HG02623 (cell line): ENCODE measurements around the gene MYL5.
"Not testable (repeated sequence)": the region's sequence is repeated elsewhere in the genome, so short reads cannot be mapped to it uniquely, and the experiment has no call there.

ENCODE experiments used
- ATAC-seq: cut with Tn5 transposase; IDR thresholded peaks from one replicate; pipeline ENCODE4 v1.9.1; 2021; ENCODE audit warnings: moderate library complexity; ENCODE audit not compliant: unreplicated experiment

Gene MYL5

DNA sequence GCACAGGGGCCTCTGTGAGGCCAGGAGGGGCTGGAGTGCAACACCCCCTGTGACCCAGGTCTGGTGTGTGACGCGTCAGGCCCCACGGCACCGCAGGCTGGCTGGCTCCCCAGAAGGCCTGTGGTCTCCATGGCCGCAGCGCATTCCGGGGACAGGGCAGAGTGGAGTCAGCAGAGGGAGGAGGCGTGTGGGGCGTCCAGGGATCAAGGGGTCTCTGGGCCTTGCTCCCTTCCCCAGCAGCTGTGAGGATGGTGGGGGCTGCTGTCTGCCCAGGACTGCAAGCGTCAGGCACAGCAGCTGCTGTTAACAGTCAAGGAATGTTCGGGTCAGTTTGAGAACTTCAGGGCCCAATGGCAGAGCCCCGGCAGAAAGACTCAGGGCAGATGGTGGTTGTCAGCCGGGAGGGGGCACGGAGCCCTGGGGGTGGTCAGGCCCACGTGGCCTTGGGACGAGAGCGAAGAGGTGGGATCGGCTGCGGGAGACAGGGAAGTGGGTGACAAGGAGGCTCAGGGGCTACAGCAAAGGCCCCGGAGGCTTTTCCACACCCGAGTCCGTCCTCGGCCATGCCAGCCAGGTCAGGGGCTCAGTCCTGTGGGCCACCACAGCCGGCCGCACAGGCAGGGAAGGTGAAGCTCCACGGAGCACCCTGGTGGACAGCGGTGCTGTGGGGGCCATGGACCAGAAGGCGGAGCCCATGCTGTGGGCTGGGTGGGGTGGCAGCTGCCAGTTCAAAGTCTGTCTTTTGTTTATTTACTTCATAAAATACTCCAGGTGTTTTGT lies 49.6 kb downstream of the MYL5 start:
- ATAC-seq: no peak

DNA sequence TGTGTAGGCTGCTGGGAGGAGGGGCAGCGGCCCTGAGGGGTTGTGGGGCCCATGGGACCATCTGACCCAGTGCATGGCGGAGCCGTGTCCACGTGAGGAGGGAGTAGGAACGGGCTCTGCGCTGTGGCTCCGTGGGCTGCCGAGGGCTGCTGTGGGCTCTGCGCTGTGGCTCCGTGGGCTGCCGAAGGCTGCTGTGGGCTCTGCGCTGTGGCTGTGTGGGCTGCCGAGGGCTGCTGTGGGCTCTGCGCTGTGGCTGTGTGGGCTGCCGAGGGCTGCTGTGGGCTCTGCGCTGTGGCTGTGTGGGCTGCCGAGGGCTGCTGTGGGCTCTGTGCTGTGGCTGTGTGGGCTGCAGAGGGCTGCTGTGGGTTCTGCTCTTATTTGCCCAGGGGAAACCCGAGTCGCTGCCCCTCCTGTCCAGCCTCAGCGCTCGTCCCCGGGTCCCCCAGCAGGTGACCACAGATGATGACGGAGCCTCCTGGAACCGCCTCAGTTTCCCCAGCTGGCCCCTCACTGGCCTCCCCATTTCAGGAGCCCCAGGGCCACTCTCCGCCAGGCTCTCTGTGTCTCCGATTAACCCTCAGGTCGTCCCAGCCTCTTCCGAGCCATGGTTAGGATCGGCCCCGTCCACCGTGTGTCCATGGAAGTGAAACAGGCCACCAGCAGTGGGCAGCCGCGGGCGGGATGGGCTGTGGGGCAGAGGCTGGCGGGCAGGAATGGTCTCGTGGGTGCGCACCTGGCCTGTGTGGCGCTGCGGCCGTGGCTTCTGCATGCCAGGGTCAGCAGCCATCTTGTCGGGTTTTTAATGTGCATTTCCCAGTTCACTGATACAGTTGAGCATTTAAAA lies 51.3 kb downstream of the MYL5 start:
- no peak for ATAC-seq

DNA sequence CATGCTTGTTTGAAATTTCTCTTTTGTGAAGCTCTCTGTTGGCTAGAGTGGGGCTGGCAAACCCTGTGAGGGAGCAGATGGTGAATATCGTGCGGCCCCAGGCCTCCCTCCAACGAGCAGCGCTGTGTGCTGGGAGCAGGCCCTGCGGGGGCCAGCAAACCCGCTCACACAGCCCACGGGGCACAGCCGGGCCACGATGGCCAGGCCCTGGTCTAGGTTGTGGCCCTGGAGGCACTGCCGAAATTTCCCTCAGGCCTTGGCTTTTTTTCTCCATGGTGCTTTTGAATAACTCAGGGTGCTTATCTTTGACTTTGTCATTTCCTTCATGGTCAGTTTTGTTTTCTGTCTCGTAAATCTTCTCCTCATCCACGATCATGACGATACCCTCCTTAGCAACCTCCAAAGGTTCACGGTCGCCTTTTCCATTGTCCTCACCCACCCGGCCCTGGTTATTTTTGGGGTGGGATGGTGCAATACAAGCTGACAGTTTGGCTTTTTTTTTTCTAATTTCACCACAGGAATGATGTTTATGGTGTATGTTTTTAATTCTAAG lies 52.0 kb downstream of the MYL5 start:
- ATAC-seq: no peak

DNA sequence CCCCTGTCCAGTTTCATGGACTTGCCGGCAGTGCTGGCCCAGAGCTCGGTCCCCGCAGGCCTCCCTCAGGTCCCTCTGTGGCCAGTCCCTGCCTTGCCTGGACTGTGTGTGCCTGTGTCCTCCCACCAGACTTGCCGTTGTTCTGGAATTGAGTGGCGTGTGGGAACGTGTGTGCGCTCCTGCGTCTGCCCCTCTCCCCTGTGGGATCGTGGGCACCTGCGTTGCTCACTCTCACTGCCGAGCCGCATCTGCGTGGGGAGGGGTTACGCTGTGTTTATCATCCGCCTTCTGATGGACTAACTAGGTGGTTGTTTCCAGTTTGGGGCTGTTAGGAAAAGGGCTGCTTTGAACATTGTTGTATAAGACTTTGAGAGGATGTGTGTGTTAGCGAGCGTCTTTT lies 52.5 kb downstream of the MYL5 start:
- no peak for ATAC-seq

DNA sequence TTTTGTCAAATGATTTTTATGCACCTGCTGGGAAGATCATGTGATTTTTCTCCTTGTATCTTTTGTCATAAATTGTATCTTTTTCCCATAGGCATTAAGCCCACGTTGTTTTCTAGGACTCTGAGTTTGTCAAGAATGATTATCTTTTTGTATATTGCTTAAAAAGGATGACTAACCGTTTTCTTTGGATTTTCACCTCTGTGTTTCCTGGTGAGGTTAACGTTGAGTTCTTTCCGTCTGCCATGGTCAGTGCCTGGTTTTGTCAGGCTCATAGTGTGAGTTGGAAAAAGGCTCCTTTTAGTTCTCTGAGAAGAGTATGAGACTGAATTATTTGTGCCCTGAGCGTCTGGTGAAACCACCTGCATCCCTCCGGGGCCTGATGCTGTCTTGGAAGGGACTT lies 53.2 kb downstream of the MYL5 start:
- no peak for ATAC-seq

DNA sequence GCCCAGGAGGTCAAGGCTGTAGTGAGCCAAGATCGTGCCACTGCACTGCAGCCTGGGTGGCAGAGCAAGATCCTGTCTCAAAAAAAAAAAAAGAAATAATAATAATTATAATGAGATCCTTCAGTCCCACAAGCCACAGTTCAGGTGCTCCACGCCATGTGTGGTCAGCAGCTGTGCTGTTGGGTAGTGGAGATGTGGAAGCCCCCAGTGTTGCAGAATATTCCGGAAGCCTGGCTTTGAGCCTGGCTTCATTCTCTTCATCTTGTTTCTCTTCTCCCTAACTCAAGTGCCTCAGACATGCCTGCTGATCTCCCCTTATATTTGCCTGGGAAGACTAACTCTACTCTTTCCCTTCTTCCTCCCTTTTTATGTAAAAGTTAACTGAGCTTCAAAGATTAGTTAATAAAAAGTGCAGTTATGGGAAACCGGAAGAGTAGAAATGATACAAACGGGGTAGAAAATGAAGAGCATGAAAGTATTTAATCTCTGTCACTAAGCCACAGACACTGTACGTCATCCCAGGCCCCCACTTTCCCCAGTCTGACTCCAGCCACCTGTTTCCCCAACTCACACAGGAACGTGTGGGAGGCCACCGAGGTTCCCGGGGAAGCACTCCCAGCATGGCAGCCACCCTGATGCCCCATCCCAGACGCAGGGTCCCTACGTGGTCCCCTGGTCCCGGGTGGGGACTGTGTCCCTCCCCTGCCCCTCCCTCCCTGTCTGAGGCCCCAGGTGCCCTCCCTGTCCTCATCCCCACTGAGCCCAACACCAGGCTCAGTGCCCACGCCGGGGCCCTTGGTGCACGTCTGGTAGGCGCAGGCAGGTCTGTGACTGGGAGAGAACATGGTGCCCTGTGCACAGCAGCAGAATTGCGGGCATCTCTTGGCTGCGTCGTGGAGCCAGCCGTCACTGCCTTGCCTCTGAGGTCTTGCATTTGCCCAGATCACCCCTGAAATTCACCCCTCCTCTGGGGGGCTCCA lies 55.3 kb downstream of the MYL5 start:
- no peak for ATAC-seq

DNA sequence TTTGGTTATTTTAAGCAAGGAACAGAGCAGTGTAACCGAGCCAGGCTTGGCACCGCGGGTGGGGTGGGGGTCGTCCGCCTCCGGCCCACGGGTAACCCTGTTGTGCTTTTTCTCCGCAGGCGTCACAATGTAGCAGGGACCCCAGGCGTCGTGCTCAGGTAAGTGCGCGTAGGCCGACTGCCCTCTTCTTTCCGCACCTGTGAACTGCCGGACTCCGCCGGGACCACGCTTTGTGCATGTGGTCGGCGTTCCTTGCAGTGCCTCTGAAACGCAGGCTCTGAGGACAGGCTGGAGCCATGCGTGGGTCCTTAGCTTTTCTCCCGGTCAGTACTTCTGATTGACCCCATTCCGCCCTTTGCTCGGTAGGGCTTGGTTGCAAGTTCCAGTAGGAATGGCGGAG lies 56.2 kb downstream of the MYL5 start:
- no peak for ATAC-seq

DNA sequence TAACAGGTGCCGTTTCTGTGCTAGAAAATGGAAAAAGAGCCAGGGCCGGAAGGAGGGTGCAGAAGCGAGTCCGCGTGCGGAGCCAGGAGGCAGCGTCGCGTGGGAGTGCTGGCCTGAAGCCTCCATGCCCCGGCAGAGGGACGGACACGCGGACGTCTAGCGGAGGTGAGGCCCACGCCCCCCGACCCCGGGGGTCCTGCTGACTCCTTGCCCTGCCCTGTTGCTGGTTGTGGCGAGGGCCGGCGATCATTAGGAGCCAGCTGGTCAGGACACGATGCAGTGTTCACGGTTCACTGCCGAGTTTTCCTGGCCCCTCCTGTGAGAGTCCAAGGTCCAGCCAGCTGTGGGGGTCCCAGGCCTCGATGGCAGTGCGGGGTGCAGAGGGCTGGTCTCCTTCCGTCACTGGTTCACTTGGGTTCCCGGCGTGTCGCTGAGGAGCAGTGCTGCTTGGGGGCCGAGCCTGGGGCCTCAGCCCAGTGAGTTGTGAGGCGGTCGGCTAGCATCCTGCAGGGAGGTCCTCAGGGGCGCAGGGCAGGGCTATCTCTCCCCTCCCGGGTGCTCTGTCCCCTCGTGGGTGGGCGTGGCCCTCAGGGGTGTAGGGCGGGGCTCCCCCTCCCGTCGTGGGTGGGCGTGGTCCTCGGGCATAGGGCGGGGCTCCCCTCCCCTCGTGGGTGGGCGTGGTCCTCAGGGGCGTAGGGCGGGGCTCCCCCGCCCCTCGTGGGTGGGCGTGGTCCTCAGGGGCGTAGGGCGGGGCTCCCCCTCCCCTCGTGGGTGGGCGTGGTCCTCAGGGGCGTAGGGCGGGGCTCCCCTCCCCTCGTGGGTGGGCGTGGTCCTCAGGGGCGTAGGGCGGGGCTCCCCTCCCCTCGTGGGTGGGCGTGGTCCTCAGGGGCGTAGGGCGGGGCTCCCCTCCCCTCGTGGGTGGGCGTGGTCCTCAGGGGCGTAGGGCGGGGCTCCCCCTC lies 56.9 kb downstream of the MYL5 start:
- not testable (repeated sequence) for ATAC-seq
